Right renal pelvis (tissue), 4 donors: ENCODE measurements around the gene USP36. TPM values are rescaled to one million over a fixed set of nuclear protein-coding genes. Genes with fewer than 3 reads are reported as not detected.

Source experiments
- DNase-seq, 4 donors: peaks; one replicate each; pipeline ENCODE4 v3.0.0-alpha.2; 2013; ENCODE audit warnings: low read depth in 4 of 4, low spot score in 3 of 4, missing footprints in 1 of 4
- polyA plus RNA-seq, 4 donors: library from polyadenylated mRNA; unstranded; fragments of 120-200 nt; gene quantifications; one replicate each; pipeline ENCODE4 v1.2.1, GENCODE V29; 2013; ENCODE audit not compliant: insufficient read length in 4 of 4

The USP36 gene
- polyA plus RNA-seq, 4 donors = 37.8 to 48.7 (median 42.0) TPM

DNA sequence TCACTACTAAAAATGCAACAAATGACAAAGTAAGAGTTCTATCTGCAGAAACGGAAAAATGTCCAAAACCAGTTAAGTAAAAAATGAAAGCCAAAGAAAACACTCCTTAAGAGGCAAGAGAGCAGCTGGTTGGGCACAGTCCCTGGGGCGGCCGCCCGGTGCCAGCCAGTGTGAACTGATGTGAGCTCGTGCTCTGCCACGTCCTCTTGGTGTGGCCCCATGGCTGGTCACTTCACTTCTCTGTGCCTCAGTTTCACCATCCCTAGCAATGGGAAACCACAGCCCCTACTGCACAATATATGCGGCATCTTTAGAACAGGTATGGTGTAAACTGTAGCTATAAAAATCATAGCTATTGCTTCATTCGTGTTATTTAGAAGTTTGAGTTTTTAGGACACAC lies 21.2 kb downstream of the USP36 start:
- no peak for DNase-seq

- no peak for DNase-seq
Measured at GRCh38 chr17:78818932-78819331, 21.7 kb downstream of the USP36 start.

- no peak for DNase-seq
Measured at GRCh38 chr17:78818152-78818846, 22.3 kb downstream of the USP36 start.

GRCh38 chr17:78817123-78817522 lies 23.5 kb downstream of the USP36 start:
- no peak for DNase-seq

DNA sequence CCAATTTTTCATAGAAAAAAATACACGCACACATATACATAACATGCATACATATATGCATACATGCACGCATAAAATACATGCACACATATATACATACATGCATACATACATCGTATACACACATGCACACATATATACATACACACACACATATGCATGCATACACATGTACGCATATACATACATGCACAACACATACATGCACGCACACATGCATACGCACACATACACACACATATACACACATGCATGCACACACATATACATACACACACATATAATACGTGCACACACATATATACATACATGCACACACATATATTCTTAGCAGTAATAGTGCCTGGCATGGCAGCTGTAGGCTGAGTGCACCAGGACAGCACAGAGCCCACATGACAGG lies 24.9 kb downstream of the USP36 start:
- DNase-seq = no peak

DNA sequence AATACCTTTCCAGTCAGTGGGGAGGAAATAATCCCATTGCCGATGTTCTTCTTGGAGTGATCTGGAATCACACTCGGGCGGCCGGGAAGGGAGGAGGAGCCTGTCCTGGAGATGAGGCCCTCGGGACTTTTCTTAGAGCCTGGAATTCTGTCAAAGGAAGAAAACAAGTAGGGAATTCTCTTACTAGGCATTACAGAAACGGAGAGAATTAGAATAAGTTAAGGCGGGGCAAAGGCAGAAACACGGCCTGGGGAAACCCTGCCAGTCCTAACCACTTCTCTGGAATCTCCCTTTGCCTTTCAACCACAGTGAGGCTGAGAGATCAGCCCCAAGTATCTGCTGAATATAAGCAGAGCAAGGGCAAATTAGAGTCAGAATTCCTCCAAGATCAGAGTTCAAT lies 27.8 kb downstream of the USP36 start:
- no peak for DNase-seq

- no peak for DNase-seq
Measured at GRCh38 chr17:78808163-78808562, 32.5 kb downstream of the USP36 start.

GRCh38 chr17:78806451-78806850 lies 34.2 kb downstream of the USP36 start:
- no peak for DNase-seq

DNA sequence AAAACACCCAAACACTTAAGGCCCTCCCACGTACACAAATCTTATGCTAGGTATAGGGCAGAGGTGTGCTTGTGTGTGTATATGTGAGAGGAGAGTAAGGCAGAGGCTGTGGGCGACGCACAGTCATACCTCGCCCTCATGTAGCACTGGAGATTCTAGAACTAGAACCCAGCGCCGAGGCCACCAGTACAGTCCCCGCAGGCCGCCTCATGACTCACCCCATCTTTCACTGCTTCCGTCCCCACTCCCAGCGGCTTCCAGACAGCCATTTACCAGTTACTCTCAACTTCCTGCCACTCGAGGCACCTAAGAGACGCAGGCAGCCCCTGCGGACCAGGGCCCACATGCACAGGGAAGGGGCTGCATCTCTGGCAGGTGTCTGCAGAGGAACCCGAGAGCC lies 35.3 kb downstream of the USP36 start:
- no peak for DNase-seq

DNA sequence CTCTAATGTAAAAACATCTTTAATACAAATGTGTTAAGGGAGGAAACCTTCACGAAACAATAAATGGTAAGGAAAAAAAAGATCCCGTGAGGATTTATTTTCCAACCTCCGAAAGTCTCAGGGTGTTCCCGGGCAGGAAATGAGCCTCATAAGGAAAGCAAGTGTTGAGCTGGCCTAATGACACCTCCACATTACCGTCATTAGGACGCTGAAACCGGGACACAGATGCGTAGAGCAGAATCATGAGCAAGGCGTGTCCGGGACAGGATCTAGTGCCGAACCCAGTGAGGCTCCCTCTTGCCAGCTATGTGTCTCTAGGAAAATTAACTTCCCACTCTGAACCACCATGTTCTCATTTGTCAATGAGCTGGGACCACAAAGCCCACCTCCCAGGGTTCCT lies 35.8 kb downstream of the USP36 start:
- no peak for DNase-seq

- DNase-seq = no peak
Measured at GRCh38 chr17:78803186-78803845, 37.3 kb downstream of the USP36 start.

- DNase-seq = no peak
Measured at GRCh38 chr17:78802459-78802858, 38.2 kb downstream of the USP36 start.

- DNase-seq = no peak
Measured at GRCh38 chr17:78802008-78802407, 38.6 kb downstream of the USP36 start.

- DNase-seq = no peak
Measured at GRCh38 chr17:78800132-78800931, 40.3 kb downstream of the USP36 start.

GRCh38 chr17:78798695-78799559 lies 41.7 kb downstream of the USP36 start:
- no peak for DNase-seq

GRCh38 chr17:78797691-78798585 lies 42.7 kb downstream of the USP36 start:
- no peak for DNase-seq

DNA sequence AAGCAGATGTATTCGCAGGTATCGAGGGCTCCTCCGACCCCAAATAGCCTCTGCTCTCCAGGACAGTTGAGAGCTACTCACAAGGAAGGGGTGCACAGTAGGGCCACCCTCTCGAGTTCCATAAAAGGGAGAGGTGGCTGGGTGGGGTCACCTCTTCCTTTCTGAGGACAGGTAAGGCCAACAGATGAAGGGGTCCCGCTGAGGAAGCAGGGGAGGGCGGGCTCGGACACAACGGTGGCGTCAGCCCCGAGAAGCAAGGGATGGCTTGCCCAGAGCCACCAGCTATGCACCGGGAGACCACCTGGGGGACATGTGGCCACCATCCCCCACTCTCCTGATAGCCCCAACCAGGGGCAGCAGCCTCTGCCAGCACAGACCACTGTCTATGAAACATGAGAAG lies 43.4 kb downstream of the USP36 start:
- DNase-seq = no peak

DNA sequence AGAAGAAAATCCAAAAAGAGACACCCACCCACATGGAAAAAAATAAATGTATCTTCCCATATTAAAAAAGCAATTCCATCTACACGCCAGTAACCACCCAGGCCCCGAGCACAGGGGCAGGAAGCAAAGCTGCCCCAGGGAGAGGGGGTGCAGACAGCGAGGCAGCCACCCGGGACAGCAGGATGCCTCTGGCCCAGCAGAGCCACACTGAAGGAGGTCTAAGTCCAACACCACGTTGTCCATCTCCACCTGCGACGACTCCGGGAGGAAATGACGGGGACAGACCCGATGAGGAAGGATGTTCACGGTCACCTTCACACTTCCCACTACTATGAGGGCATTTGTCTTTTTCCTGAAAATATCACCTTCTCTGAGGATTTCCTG lies 44.1 kb downstream of the USP36 start:
- no peak for DNase-seq

DNA sequence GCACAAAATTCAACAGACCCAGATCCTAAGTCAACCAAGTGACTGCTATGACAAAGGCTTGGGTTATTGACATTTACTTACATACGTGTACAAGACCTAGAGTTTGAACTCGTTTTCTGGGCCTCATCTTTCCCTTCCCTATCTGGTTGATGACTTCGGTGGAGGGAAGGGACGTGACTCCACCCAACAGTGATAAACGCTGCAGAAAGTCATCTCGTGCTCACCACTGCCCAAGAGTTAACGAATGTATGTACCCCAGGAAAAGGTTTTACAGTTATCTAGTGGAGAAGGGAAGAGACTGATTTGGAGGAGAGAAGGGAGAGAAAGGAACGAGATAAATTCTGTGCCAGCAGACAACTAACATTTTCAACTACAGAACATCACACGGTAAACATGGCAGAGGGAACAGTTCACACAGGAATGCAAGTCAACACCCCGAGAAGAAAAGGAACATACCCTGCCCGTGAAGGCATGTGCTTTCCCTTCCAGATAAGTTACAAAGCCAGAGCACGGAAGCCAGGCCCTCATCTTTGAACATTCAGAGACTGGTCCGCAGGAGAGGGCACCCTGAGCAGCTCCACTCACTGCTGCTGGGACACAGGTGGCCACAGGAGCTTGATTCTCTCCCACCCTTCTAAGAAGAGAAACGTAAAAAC lies 44.6 kb downstream of the USP36 start:
- no peak for DNase-seq
